Measurements from ENCODE around the gene CUX1.
"Not testable (repeated sequence)": the region's sequence is repeated elsewhere in the genome, so short reads cannot be mapped to it uniquely, and the experiment has no call there.

The CUX1 gene

GRCh38 chr7:102295346-102296178, 478.1 kb downstream of the CUX1 start:
- ATAC-seq: no peak
- peaks cover 21% of the 10 kb centered on the region for H3K4me1 Mint-ChIP-seq
- H3K36me3 Mint-ChIP-seq (ENCODE audit: low read depth): no peaks in the 10 kb centered on the region
- H3K9me3 Mint-ChIP-seq: no peaks in the 10 kb centered on the region
- DNase-seq: no peak
- H3K4me3 Mint-ChIP-seq: no peak overlapping the region
- no peak overlapping the region for H3K27ac Mint-ChIP-seq
- H3K27me3 Mint-ChIP-seq: no peaks in the 10 kb centered on the region

- no peaks in the 10 kb centered on the region for H3K36me3 Mint-ChIP-seq (ENCODE audit: low read depth)
- ATAC-seq: no peak
- DNase-seq: no peak
- H3K4me1 Mint-ChIP-seq: peaks cover 19% of the 10 kb centered on the region
- no peak overlapping the region for H3K27ac Mint-ChIP-seq
- no peaks in the 10 kb centered on the region for H3K27me3 Mint-ChIP-seq
- H3K9me3 Mint-ChIP-seq: no peaks in the 10 kb centered on the region
- H3K4me3 Mint-ChIP-seq: no peak overlapping the region
These were observed 478.7 kb downstream of the CUX1 start for GRCh38 chr7:102296179-102296438.

GRCh38 chr7:102296514-102296913, 479.1 kb downstream of the CUX1 start:
- no peak for DNase-seq
- Mint-ChIP-seq H3K4me1 (peaks cover 15% of the 10 kb centered on the region), H3K9me3 (no peaks in the 10 kb centered on the region), H3K36me3 (ENCODE audit: low read depth) (no peaks in the 10 kb centered on the region), H3K4me3 (no peak overlapping the region), H3K27ac (no peak overlapping the region), H3K27me3 (no peaks in the 10 kb centered on the region)
- ATAC-seq: no peak

- no peak overlapping the region for H3K4me3 Mint-ChIP-seq
- no peak for DNase-seq
- no peak overlapping the region for H3K27ac Mint-ChIP-seq
- H3K36me3 Mint-ChIP-seq (ENCODE audit: low read depth): no peaks in the 10 kb centered on the region
- ATAC-seq: no peak
- no peaks in the 10 kb centered on the region for H3K9me3 Mint-ChIP-seq
- no peaks in the 10 kb centered on the region for H3K27me3 Mint-ChIP-seq
- peaks cover 9% of the 10 kb centered on the region for H3K4me1 Mint-ChIP-seq
These were observed 480.2 kb downstream of the CUX1 start for GRCh38 chr7:102297487-102298218.

GRCh38 chr7:102300643-102301221, 483.3 kb downstream of the CUX1 start:
- ATAC-seq: no peak
- H3K27me3 Mint-ChIP-seq: no peaks in the 10 kb centered on the region
- no peak overlapping the region for H3K4me3 Mint-ChIP-seq
- H3K36me3 Mint-ChIP-seq (ENCODE audit: low read depth): no peaks in the 10 kb centered on the region
- peaks cover 6% of the 10 kb centered on the region for H3K4me1 Mint-ChIP-seq
- DNase-seq: no peak
- H3K9me3 Mint-ChIP-seq: no peaks in the 10 kb centered on the region
- no peak overlapping the region for H3K27ac Mint-ChIP-seq

GRCh38 chr7:102301367-102301766, 483.9 kb downstream of the CUX1 start:
- not testable (repeated sequence) for H3K27ac Mint-ChIP-seq; H3K36me3 Mint-ChIP-seq (ENCODE audit: low read depth); H3K27me3 Mint-ChIP-seq; H3K4me1 Mint-ChIP-seq; H3K9me3 Mint-ChIP-seq; DNase-seq; ATAC-seq; H3K4me3 Mint-ChIP-seq

- ATAC-seq (no peak), DNase-seq (no peak)
- Mint-ChIP-seq H3K4me3 (no peak overlapping the region), H3K27ac (no peak overlapping the region), H3K27me3 (no peaks in the 10 kb centered on the region), H3K4me1 (peaks cover 9% of the 10 kb centered on the region), H3K9me3 (no peaks in the 10 kb centered on the region), H3K36me3 (ENCODE audit: low read depth) (no peaks in the 10 kb centered on the region)
These were observed 484.6 kb downstream of the CUX1 start for GRCh38 chr7:102302025-102302424.

- no peak overlapping the region for H3K27ac Mint-ChIP-seq
- no peak for ATAC-seq
- no peak overlapping the region for H3K4me3 Mint-ChIP-seq
- no peak for DNase-seq
- no peaks in the 10 kb centered on the region for H3K27me3 Mint-ChIP-seq
- H3K36me3 Mint-ChIP-seq (ENCODE audit: low read depth): no peaks in the 10 kb centered on the region
- H3K9me3 Mint-ChIP-seq: no peaks in the 10 kb centered on the region
- H3K4me1 Mint-ChIP-seq: peaks cover 17% of the 10 kb centered on the region
These were observed 486.4 kb downstream of the CUX1 start for GRCh38 chr7:102303669-102304422.

GRCh38 chr7:102304668-102305067, 487.2 kb downstream of the CUX1 start:
- H3K4me1 Mint-ChIP-seq: peaks cover 17% of the 10 kb centered on the region
- H3K36me3 Mint-ChIP-seq (ENCODE audit: low read depth): no peaks in the 10 kb centered on the region
- DNase-seq (no peak), ATAC-seq (no peak)
- no peaks in the 10 kb centered on the region for H3K9me3 Mint-ChIP-seq
- no peak overlapping the region for H3K4me3 Mint-ChIP-seq
- H3K27me3 Mint-ChIP-seq: no peaks in the 10 kb centered on the region
- no peak overlapping the region for H3K27ac Mint-ChIP-seq

- Mint-ChIP-seq H3K27me3 (no peaks in the 10 kb centered on the region), H3K9me3 (no peaks in the 10 kb centered on the region), H3K36me3 (ENCODE audit: low read depth) (no peaks in the 10 kb centered on the region), H3K4me1 (peaks cover 17% of the 10 kb centered on the region), H3K27ac (no peak overlapping the region), H3K4me3 (no peak overlapping the region)
- no peak for ATAC-seq
- no peak for DNase-seq
These were observed 488.2 kb downstream of the CUX1 start for GRCh38 chr7:102305414-102306268.

- Mint-ChIP-seq H3K4me1 (peaks cover 17% of the 10 kb centered on the region), H3K27ac (no peak overlapping the region), H3K9me3 (no peaks in the 10 kb centered on the region), H3K27me3 (no peaks in the 10 kb centered on the region), H3K36me3 (ENCODE audit: low read depth) (no peaks in the 10 kb centered on the region), H3K4me3 (no peak overlapping the region)
- DNase-seq (no peak), ATAC-seq (peak; percentile 66)
These were observed 489.7 kb downstream of the CUX1 start for GRCh38 chr7:102306916-102307677.

GRCh38 chr7:102310414-102310815, 493.0 kb downstream of the CUX1 start:
- Mint-ChIP-seq H3K27me3 (no peaks in the 10 kb centered on the region), H3K36me3 (ENCODE audit: low read depth) (no peaks in the 10 kb centered on the region), H3K9me3 (no peaks in the 10 kb centered on the region), H3K4me3 (no peak overlapping the region), H3K4me1 (peaks cover 17% of the 10 kb centered on the region), H3K27ac (no peak overlapping the region)
- ATAC-seq (no peak), DNase-seq (no peak)

GRCh38 chr7:102312317-102312716, 494.9 kb downstream of the CUX1 start:
- Mint-ChIP-seq H3K27ac (no peak overlapping the region), H3K27me3 (no peaks in the 10 kb centered on the region), H3K4me3 (no peak overlapping the region), H3K36me3 (ENCODE audit: low read depth) (no peaks in the 10 kb centered on the region), H3K9me3 (no peaks in the 10 kb centered on the region), H3K4me1 (peaks cover 5% of the 10 kb centered on the region)
- DNase-seq (no peak), ATAC-seq (no peak)

Measured in activated naive CD8-positive, alpha-beta T cell treated with anti-CD3 and anti-CD28 coated beads, Interleukin-2, amount 50 U/mL, for 24 hours (primary cell).